ENCODE measurements around the gene POU2F1.
A peak's percentile ranks its signal among the peaks of the same experiment; 100 is the strongest.

POU2F1 gene

GRCh38 chr1:167452483-167452882 lies 231.8 kb downstream of the POU2F1 start:
- DNase-seq: no peak

- DNase-seq: no peak
These were observed 232.4 kb downstream of the POU2F1 start for GRCh38 chr1:167453123-167453522.

- no peak for DNase-seq
These were observed 233.7 kb downstream of the POU2F1 start for GRCh38 chr1:167454304-167454893.

- peak; percentile 72 for DNase-seq
These were observed 234.5 kb downstream of the POU2F1 start for GRCh38 chr1:167454894-167455785.

GRCh38 chr1:167455786-167456446 lies 235.2 kb downstream of the POU2F1 start:
- DNase-seq: peak; percentile 44

GRCh38 chr1:167456524-167456923 lies 235.8 kb downstream of the POU2F1 start:
- no peak for DNase-seq

- DNase-seq: no peak
These were observed 236.2 kb downstream of the POU2F1 start for GRCh38 chr1:167456926-167457325.

GRCh38 chr1:167457936-167458584 lies 237.4 kb downstream of the POU2F1 start:
- DNase-seq: no peak

GRCh38 chr1:167460836-167461235 lies 240.2 kb downstream of the POU2F1 start:
- DNase-seq: no peak

GRCh38 chr1:167462341-167462740 lies 241.7 kb downstream of the POU2F1 start:
- DNase-seq: no peak

GRCh38 chr1:167463080-167463479 lies 242.4 kb downstream of the POU2F1 start:
- peak; percentile 15 for DNase-seq

GRCh38 chr1:167463875-167464575 lies 243.3 kb downstream of the POU2F1 start:
- peak; percentile 23 for DNase-seq

- no peak for DNase-seq
These were observed 244.3 kb downstream of the POU2F1 start for GRCh38 chr1:167465018-167465417.

GRCh38 chr1:167465743-167466142 lies 245.1 kb downstream of the POU2F1 start:
- DNase-seq: no peak

- DNase-seq: no peak
These were observed 246.5 kb downstream of the POU2F1 start for GRCh38 chr1:167467126-167467710.

GRCh38 chr1:167467752-167468151 lies 247.1 kb downstream of the POU2F1 start:
- no peak for DNase-seq

- DNase-seq: no peak
These were observed 248.7 kb downstream of the POU2F1 start for GRCh38 chr1:167469280-167469965.

- DNase-seq: no peak
These were observed 250.9 kb downstream of the POU2F1 start for GRCh38 chr1:167471568-167471967.

GRCh38 chr1:167472752-167473521 lies 252.3 kb downstream of the POU2F1 start:
- DNase-seq: no peak

GRCh38 chr1:167473761-167474160 lies 253.1 kb downstream of the POU2F1 start:
- DNase-seq: no peak

- no peak for DNase-seq
These were observed 253.5 kb downstream of the POU2F1 start for GRCh38 chr1:167474191-167474641.

All from NCI-H69 (cell line).